ENCODE measurements around the gene GSTO1. TPM values are rescaled to one million over a fixed set of nuclear protein-coding genes. Genes with fewer than 3 reads are reported as not detected.
A peak's percentile ranks its signal among the peaks of the same experiment; 100 is the strongest.

The GSTO1 gene
- polyA plus RNA-seq, 1 experiment = 227 TPM

DNA sequence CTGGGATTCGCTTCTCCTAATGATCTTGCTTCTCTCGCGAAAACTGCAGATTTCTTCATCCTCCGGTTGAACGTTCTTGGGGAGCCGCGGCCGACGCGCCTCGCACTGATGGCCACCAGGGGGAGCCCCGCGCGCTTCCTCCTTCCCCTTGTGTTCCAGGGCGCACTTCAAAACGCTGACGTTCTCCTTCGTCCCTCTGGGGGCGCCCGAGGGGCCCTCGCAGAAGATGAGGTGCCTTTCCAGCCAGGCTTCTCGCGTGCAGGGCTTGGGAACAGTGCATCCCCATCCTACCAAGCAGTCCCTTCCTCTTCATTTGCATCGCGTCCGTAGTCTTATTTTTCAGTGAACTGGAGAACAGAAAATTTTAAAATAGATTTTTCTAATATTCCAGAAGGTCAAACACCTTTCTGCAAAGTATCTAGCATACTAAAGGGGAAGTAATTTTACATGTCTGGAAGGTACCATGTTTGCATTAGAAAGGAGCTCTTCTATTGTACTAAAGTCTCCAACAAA, 36.8 kb downstream of the GSTO1 start:
- DNase-seq (ENCODE audit: low read depth, low spot score) = no peak
- CTCF ChIA-PET = interaction anchor here (0.6 to 10.7 kb wide), 49 partner anchors 9 to 404 kb away, joined by 3 to 379 read pairs (median 4); partner anchors contain the start of genes CFAP58, GSTO1, ITPRIP and SFR1
- H3K4me3 ChIP-seq (ENCODE audit: low read depth, low read length) = no peak overlapping the region
- peak; percentile 100 for TF ChIP-seq CTCF (IDR thresholded peaks at IDR 0.05; ENCODE audit: low read depth, low read length)
- H3K9me3 ChIP-seq (ENCODE audit: control insufficient read depth, insufficient read depth, low read length) = no peaks in the 10 kb centered on the region
- no peaks in the 10 kb centered on the region for H3K27me3 ChIP-seq (ENCODE audit: control insufficient read depth, insufficient read depth, low read length)
- POLR2A ChIA-PET = no interaction called here
- no peak overlapping the region for H3K27ac ChIP-seq (ENCODE audit: low read depth, low read length)

- TF ChIP-seq CTCF (IDR thresholded peaks at IDR 0.05; ENCODE audit: low read depth, low read length) = no peak
- Histone ChIP-seq H3K27ac (ENCODE audit: low read depth, low read length) (no peak overlapping the region), H3K27me3 (ENCODE audit: control insufficient read depth, insufficient read depth, low read length) (no peaks in the 10 kb centered on the region), H3K9me3 (ENCODE audit: control insufficient read depth, insufficient read depth, low read length) (no peaks in the 10 kb centered on the region), H3K4me3 (ENCODE audit: low read depth, low read length) (no peak overlapping the region)
- POLR2A ChIA-PET = no interaction called here
- no peak for DNase-seq (ENCODE audit: low read depth, low spot score)
- CTCF ChIA-PET = interaction anchor here (0.7 to 10.7 kb wide), 15 partner anchors 10 to 100 kb away, joined by 3 to 379 read pairs (median 42); partner anchors contain the start of genes CFAP58, GSTO1 and ITPRIP
Measured at GRCh38 chr10:104293011-104293410, 38.3 kb downstream of the GSTO1 start.

DNA sequence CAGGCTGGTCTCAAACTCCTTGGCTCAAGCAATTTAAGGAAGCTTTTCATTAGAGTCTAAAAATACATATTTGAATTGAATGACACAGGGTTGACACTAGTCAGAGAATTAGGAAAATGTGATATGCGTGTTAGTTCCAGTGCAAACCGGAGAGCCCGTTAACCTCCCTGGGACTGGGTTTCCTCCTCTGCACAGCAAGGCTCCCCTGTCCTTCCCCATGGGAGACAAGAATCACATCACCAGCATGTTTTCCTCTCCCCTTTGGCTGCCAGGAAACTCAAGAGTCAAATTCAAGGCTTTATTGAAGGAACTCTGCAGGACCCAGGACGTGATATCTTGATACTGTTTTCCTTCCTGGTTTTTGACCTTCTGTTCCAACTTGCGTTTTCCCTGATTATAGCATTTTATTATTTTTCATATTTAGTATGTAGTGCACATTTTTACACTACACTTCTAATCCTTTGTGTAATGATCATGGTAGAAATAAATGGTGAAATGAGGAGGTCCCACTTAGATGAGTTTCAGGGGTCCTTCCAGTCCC, 39.2 kb downstream of the GSTO1 start:
- POLR2A ChIA-PET = no interaction called here
- Histone ChIP-seq H3K4me3 (ENCODE audit: low read depth, low read length) (no peak overlapping the region), H3K9me3 (ENCODE audit: control insufficient read depth, insufficient read depth, low read length) (no peaks in the 10 kb centered on the region), H3K27me3 (ENCODE audit: control insufficient read depth, insufficient read depth, low read length) (no peaks in the 10 kb centered on the region), H3K27ac (ENCODE audit: low read depth, low read length) (no peak overlapping the region)
- CTCF ChIA-PET = interaction anchor here (1.1 to 10.7 kb wide), 8 partner anchors 11 to 58 kb away, joined by 3 to 379 read pairs (median 68); partner anchors contain the start of genes CFAP58, GSTO1 and ITPRIP
- TF ChIP-seq CTCF (IDR thresholded peaks at IDR 0.05; ENCODE audit: low read depth, low read length) = no peak
- no peak for DNase-seq (ENCODE audit: low read depth, low spot score)

- Histone ChIP-seq H3K9me3 (ENCODE audit: control insufficient read depth, insufficient read depth, low read length) (no peaks in the 10 kb centered on the region), H3K4me3 (ENCODE audit: low read depth, low read length) (no peak overlapping the region), H3K27ac (ENCODE audit: low read depth, low read length) (peak overlapping the region; percentile 40), H3K27me3 (ENCODE audit: control insufficient read depth, insufficient read depth, low read length) (no peaks in the 10 kb centered on the region)
- POLR2A ChIA-PET = interaction anchor here (0.5 kb wide), 1 partner anchor 176 kb away, joined by 3 read pairs; no protein-coding TSS in a partner anchor
- TF ChIP-seq CTCF (IDR thresholded peaks at IDR 0.05; ENCODE audit: low read depth, low read length) = no peak
- no peak for DNase-seq (ENCODE audit: low read depth, low spot score)
- CTCF ChIA-PET = interaction anchor here (1.4 to 10.7 kb wide), 3 partner anchors 21 to 55 kb away, joined by 3 to 379 read pairs (median 16); partner anchors contain the start of gene CFAP58
Measured at GRCh38 chr10:104296687-104297436, 42.2 kb downstream of the GSTO1 start.

Data from AG04450 (cell line).